ENCODE measurements around the gene TADA2B. TPM values are rescaled to one million over a fixed set of nuclear protein-coding genes. Genes with fewer than 3 reads are reported as not detected.

Gene TADA2B
- 20.8 TPM for total RNA-seq

GRCh38 chr4:7043284-7044136, at the start of gene TADA2B:
TSS of gene TADA2B (plus strand) at chr4:7043372. CDS start at chr4:7043580, 208 bp downstream.

GRCh38 chr4:7067452-7068278, 24.5 kb downstream of the TADA2B start, which contains the start of gene GRPEL1:
TSS of gene GRPEL1 (minus strand) at chr4:7068064. CDS start at chr4:7068032, 32 bp downstream.

Other genes with a start within 250 kb of the TADA2B start
- 113 TPM for gene TBC1D14, start 133.5 kb upstream of the TADA2B start, total RNA-seq
- gene GRPEL1, start 24.7 kb downstream of the TADA2B start, total RNA-seq: 17.8 TPM
- gene SORCS2, start 149.2 kb downstream of the TADA2B start, total RNA-seq: 20.3 TPM

Measured in diencephalon (tissue), 1 donor.